Measurements from ENCODE around the gene RCCD1.

RCCD1 gene

DNA sequence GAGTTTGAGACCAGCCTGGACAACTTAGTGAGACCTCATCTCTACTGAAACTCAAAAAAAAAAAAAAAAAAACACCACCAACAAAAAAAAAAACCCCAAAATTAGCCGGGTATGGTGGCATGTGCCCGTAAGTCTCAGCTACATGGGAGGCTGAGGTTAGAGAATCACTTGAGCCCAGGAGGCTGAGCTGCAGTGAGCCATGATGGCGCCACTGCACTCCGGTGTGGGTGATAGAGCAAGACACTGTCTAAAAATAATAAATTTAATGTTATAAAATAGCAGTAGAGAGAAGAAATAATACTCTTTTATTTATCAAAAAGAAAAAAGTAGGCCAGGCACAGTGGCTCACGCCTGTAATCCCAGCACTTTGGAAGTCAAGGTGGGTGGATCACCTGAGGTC is 17.4 kb downstream of the RCCD1 start:
- no peak for DNase-seq

DNA sequence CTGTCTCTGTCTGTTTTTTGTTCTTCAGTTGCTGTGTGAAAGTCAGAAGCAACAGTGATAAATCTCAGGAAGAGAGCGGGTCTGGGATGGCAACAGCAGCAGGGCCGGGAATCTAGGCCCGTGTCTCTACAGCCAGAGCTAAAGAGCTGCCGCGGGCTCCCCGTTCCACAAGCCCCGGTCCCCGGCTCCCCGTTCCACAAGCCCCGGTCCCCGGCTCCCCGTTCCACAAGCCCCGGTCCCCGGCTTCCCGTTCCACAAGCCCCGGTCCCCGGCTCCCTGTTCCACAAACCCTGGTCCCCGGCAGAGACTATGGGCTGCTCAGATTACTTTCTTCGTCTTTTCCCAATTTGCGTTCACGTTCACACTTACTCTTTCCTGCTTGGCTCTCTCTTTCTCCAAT is 19.5 kb downstream of the RCCD1 start:
- DNase-seq, result no peak

DNA sequence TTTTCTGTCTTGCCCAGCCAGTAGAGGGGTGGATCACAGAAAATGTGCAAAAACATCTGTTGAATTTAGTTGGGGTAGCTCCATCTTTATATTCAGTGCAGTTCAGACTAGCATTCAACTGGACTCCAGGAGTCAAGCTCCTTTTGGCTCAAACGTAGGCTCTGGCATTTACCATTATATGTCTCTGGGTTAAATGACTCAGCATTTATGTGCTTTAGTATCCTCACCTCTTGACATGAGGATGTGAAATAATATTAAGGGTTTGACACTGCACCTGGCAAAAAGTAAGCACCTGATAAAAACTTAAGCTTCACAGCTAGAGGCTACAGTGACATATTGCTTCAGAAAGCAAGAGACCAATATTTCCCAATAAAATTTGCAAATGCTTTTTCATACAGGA is 24.9 kb downstream of the RCCD1 start:
- DNase-seq, result no peak

DNA sequence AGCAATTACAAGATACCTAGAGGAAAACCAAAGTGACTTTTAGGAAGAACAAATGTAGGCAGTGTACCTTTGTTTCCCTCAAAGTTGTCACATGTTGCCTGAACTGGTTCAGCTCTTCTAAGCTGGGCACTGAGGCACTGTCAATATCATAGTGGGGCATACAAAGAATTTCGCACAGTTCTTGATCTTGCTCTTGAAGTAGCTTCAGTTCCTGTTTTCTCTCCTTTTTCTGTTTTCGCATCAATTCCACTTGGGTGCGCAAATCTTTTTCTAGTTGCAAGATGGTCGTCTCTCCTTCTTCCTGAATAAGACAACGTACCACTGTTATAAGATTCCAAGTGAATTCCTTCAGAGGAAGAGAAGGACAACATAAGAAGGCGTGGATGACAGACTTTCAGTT is 27.0 kb downstream of the RCCD1 start:
- DNase-seq, result no peak

DNA sequence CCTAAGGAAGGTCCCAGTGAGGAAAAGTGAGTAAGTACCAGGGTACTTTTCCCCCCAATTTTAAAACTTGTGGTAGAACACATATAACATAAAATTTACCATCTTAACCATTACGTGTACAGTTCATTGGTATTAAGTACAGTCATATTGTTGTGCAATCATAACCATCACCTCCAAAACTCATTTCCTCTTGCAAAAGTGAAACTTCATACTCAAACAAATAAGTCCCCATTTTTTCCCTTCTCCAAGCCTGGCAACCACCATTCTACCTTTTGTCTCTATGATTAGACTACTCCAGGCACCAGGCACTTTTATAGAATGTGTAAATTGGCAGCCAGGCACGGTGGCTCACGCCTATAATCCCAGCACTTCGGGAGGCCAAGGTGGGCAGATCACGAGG is 27.5 kb downstream of the RCCD1 start:
- peak; percentile 56 for DNase-seq

DNA sequence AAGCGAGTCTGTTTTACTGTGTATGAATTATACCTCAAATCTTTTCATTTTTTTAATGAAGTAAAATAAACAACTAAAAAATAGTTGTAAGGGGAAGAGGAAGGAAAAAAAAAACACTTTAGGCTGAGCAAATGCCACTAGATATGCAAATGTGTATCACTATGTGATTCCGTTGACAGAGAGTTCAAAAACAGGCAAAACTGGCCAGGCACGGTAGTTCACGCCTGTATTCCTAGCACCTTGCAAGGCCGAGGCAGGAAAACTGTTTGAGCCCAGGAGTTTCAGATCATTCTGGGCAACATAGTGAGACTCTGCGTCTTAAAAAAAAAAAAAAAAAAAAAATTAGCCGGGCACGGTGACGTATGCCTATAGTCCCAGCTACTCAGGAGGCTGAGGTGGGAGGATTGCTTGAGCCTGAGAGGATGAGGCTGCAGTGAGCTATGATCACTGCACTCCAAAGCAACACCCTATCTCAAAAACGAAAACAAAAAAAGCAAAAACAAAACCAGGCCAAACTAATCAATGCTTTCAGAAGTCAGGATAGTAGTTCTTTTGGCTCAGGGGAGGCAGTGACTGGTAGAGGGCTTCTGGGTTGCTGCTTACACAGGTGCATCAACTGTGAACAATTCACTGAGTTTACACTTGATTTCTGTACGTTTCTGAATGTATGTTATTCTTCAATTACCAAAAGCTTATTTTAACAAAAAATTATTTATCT is 32.3 kb downstream of the RCCD1 start:
- no peak for DNase-seq

DNA sequence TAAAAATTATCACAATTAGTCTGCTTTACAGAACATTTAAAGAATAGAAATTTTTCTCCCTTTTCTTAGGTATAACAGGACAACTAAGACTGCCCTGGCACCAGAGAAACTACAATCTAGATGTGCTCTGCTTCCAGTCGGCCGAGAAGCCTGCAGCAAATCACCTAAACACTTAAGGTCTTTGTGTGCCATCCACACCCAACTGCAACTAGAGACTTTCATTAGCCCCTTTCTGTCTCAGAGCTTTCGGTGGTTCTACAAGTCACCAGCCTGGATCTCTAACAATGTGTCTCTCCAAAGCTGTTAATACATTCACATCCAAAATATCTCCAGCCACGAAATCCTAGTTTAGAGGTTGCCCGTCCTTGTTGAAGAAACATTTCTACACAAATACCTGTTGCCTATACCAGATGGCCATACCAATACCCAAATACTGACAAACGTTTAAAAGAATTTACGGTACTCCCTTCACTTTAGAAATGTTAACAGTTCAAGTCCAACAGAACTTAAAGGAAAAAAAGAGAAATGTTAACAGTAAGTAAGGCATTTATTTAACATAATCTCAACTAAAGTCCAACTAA is 33.0 kb downstream of the RCCD1 start:
- no peak for DNase-seq

DNA sequence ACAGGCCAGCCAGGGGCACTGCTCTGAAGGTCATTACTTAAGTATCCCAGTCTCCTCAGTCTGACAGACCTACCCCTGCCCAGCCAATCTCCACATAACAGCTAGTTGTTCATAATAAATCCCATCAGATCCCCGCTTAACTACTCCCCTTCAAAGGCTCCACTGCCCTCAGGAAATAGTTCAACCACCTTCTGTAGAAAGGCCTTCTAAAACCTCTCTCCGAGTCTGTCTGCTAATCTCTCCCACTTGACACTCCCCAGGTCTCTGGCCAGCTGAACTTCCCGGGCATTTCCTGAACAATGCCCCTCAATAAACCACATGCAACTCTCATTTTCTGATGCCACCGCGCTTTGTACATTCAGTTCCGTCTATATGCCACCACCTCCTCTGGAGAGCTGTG is 33.6 kb downstream of the RCCD1 start:
- DNase-seq, result no peak

DNA sequence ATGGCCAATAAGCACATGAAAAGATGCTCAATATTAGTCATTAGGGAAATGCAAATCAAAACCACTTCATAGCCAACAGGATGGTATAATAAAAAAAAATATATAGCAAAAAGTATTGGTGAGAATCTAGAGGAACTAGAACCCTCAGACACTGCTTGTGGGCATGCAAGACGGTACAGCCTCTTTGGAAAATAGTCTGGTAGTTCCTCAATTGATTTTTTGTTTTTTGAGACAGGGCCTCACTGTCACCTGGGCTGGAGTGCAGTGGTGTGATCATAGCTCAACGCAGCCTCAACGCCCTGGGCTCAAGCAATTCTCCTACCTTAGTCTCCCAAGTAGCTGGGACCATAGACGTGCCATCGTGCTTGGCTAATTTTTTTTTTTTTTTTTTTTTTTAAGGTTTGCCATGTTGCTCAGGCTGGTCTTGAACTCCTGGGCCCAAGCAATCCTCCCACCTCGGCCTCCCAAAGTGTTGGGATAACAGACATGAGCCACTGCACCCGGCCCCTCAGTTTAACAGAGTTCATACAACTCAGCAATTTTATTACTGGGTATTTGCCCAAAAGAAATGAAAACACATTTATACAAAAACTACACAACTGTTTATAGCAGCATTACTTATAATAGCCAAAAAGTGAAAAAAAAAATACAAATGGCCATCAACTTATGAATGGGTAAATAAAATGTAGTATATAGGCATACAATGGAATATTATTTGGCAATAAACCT is 34.5 kb downstream of the RCCD1 start:
- DNase-seq, result no peak

DNA sequence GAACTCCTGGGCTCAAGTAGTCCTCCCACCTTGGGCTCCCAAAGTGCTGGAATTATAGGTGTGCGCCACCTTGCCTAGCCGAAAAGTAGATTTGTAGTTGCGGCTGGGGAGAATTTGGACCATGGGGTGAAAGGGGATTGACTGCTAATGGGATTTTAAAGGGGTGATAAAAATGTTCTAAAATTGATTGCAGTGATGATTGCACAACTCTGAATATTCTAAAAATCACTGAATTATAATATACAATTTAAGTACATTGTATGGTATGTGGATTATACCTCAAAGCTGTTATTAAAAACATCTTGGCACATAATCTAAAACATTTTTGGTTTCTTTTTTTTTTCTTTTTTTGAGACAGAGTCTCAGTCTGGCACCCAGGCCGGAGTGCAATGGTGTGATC is 35.8 kb downstream of the RCCD1 start:
- no peak for DNase-seq

DNA sequence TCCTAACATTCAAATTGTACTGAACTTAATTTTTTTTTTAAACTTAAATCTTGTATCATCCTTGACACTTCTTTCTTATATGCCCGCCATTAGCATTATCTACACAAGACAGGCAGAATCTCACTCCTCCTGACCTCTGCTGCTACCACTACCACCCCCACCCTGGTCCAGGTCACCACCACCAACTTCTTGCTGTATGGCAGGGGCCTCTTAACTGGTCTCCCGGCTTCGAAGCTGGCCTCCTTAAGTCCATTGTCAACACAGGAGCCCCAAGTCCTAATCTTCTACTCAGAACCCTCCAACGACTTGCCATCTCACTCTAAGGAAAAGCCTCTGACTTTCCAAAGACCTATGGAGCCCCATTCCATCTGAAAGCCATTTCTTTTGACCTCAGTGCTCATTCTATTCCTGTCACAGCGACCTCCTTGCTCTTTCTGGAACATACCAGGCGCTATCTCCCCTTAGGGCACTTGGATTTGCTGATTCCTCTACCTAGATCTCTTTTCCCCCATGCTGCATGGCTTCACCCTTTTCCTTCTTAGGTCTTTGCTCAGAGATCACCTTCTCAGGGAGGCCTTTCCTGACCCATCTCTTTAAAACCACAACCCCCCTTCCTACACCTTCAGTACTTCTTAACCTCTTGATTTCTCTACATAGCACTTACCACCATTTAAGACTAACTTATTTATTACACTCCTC is 37.1 kb downstream of the RCCD1 start:
- no peak for DNase-seq

DNA sequence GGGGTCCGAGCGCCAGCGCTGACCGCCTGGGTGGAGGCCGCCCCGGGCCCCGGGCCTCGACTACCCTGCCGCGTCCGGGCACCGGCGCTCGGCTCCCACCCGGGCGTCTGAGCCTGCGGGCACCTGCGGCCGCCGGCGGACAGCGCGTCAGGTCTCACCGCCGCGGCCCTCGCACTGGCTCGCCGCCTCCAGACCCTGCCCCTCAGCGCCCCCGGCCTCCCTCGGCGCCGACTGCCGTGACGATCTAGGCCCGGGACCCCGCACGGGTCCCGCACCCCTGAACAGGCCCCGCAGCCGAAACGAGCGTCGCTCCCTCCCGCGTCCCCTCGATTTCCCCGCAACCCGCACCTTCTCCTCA is 39.4 kb downstream of the RCCD1 start:
- no peak for DNase-seq

DNA sequence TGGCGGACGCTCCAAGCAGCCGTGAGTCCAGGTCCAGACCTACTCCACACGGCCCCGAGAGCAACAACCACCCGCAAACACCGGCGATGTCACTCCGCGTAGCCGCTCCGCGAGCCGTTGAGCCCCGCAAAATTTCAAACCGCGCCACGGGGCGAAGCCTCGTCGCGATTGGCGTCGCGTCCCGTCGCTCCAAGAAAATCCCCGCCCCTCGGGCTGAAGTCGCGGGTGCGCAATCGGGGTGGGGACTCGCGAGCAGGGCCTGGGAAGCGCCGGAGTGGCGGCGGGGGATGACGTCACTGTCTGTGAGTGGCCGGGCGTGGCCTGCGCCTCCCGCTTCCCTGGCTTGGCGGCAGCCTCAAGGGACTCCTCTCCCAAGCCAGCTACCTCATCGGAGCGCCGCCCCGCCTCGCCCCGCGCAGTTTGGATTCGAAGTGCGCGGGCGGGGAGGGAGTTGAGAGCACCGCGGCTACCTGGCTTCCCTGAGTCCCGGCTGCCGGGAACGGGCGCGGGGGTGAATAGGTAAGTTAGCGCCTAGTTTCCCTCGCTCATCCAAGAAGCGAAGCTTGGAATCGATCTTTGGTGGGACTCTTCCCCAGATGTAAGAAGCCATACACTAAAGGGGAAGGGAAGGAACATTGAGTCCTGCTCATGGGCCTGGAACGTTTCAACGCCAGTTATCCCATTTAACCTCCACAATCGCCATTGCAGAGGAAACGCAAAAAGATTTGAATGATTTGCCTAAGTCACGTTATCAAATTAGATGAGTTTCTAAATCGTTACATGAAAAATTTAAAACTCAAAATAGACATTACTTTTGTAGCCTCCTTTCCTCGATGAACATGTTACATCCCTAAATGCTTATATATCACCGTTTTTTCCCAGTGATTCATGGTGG is 40.0 kb downstream of the RCCD1 start, which contains the start of gene PRC1:
TSS of gene PRC1 (minus strand) at position 119 of the 895 bp plus-strand sequence. CDS start at position 1, 118 bp downstream.
- peak; percentile 99 for DNase-seq

DNA sequence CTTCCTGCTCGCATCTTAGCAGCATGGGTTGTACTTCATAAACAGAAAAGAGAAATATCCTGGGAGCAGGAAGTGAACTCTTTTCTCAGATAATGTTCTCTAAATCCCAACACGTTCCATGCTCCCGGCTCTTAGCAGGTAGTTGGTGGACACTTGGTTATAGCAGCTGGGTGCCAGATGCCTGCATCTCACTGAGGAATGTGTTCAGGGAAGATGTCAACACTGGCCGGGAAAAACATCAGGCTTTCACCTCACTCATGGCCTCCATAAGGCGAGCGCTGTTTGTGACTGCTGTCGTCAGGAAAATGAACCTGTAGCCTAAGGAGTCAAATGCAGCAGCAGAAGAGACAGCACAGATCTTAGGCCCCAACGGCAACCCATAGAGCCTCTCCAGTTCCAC is 44.1 kb downstream of the RCCD1 start:
- no peak for DNase-seq

DNA sequence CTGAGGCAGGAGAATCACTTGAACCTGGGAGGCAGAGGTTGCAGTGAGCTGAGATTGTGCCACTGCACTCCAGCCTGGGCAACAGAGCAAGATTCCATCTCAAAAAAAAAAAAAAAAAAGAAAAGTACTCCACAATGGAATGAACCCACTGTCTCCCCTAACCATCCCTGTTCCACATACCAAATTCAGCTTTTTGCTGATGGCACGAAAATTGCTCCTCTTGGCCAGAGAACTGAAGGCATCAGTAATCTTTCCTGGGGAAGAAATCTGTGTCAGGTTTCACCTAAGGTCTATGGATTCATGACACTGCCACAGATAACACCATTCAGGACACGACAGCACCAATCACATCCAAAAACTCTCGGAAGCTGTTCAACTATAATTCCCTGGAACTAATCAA is 46.5 kb downstream of the RCCD1 start:
- DNase-seq, result no peak

DNA sequence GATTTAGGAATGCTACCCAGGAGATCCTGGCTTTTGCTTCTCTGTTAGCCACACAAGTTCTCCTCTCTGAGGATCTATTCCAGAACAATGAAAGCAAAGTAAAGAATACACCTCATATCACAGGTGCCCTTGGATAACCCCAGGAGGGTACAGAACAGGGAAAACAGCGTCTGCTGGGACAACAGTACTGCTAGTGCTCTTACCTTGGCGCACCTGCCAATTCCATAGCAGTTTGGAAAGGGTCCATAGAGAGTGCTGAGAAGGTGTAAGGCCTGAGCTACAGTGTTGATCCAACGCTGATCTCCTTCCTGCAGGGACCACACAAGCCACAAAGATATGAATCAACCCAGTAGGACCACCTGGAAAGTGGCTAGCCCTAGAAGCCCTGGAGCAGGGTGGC is 52.6 kb downstream of the RCCD1 start:
- DNase-seq, result no peak

Data from activated CD4-positive, alpha-beta T cell treated with anti-CD3 and anti-CD28 coated beads, Interleukin-10, Interleukin-2, amounts not matched to agents 100 ng/mL and 50 ng/mL, durations not matched to agents 16 hours and 8 hours (primary cell).